HG02623 (cell line): ENCODE measurements around the gene CDK17.
"Not testable (repeated sequence)": the region's sequence is repeated elsewhere in the genome, so short reads cannot be mapped to it uniquely, and the experiment has no call there.

Experiments used
- ATAC-seq: cut with Tn5 transposase; IDR thresholded peaks from one replicate; pipeline ENCODE4 v1.9.1; 2021; ENCODE audit warnings: moderate library complexity; ENCODE audit not compliant: unreplicated experiment

CDK17 gene

GRCh38 chr12:96359328-96359727, 40.9 kb downstream of the CDK17 start:
- ATAC-seq, result no peak

GRCh38 chr12:96356831-96357230, 43.4 kb downstream of the CDK17 start:
- ATAC-seq, result no peak

- ATAC-seq, result no peak
Observed at GRCh38 chr12:96354844-96355534, 45.2 kb downstream of the CDK17 start.

GRCh38 chr12:96354326-96354725, 45.9 kb downstream of the CDK17 start:
- no peak for ATAC-seq

- ATAC-seq, result no peak
Observed at GRCh38 chr12:96352161-96352835, 47.9 kb downstream of the CDK17 start.

GRCh38 chr12:96350982-96351381, 49.3 kb downstream of the CDK17 start:
- no peak for ATAC-seq

- no peak for ATAC-seq
Observed at GRCh38 chr12:96347130-96347699, 53.0 kb downstream of the CDK17 start.

- not testable (repeated sequence) for ATAC-seq
Observed at GRCh38 chr12:96346716-96347115, 53.5 kb downstream of the CDK17 start.

GRCh38 chr12:96344124-96344695, 56.0 kb downstream of the CDK17 start:
- ATAC-seq, result no peak

- peak; percentile 76 for ATAC-seq
Observed at GRCh38 chr12:96343347-96343954, 56.8 kb downstream of the CDK17 start.

GRCh38 chr12:96339666-96340065, 60.6 kb downstream of the CDK17 start:
- ATAC-seq, result not testable (repeated sequence)

- no peak for ATAC-seq
Observed at GRCh38 chr12:96338852-96339471, 61.3 kb downstream of the CDK17 start.

- no peak for ATAC-seq
Observed at GRCh38 chr12:96337953-96338352, 62.3 kb downstream of the CDK17 start.

GRCh38 chr12:96336489-96336888, 63.8 kb downstream of the CDK17 start:
- ATAC-seq, result no peak

- peak; percentile 91 for ATAC-seq
Observed at GRCh38 chr12:96335270-96335669, 65.0 kb downstream of the CDK17 start.

GRCh38 chr12:96334502-96334901, 65.7 kb downstream of the CDK17 start:
- no peak for ATAC-seq

- ATAC-seq, result no peak
Observed at GRCh38 chr12:96329545-96329944, 70.7 kb downstream of the CDK17 start.

GRCh38 chr12:96329018-96329417, 71.2 kb downstream of the CDK17 start:
- ATAC-seq, result no peak

GRCh38 chr12:96327889-96328288, 72.3 kb downstream of the CDK17 start:
- no peak for ATAC-seq

- ATAC-seq, result peak; percentile 75
Observed at GRCh38 chr12:96327346-96327745, 72.9 kb downstream of the CDK17 start.

GRCh38 chr12:96326628-96327227, 73.5 kb downstream of the CDK17 start:
- ATAC-seq, result no peak
